Neural cell (in vitro differentiated cells): ENCODE measurements around the gene NPIPB6. TPM values are rescaled to one million over a fixed set of nuclear protein-coding genes. Genes with fewer than 3 reads are reported as not detected.

ENCODE experiments used
- H2AFZ ChIP-seq: fragments of 200-600, 300-800 bp; sonication (generic), shearing (Covaris generic); 2 replicates; pipeline ENCODE4 v1.6.0; 2014; ENCODE audit warnings: low read depth, mild to moderate bottlenecking, antibody characterized with exemption, low read length, moderate library complexity
- H3F3A ChIP-seq: fragments of 200-600 bp; shearing (Covaris generic); 2 replicates; pipeline ENCODE4 v1.6.1; 2016; ENCODE audit warnings: mild to moderate bottlenecking, moderate library complexity, mixed read lengths, antibody characterized with exemption, low read length; ENCODE audit not compliant: insufficient read depth, poor library complexity, severe bottlenecking
- H3K27ac ChIP-seq: fragments of 200-600, 300-800 bp; sonication (generic), shearing (Covaris generic); 2 replicates; pipeline ENCODE4 v1.5.1; 2014; ENCODE audit warnings: mild to moderate bottlenecking, low read length, moderate library complexity
- H3K27me3 ChIP-seq: fragments of 300-800, 200-600 bp; sonication (generic), shearing (Covaris generic); 2 replicates; pipeline ENCODE4 v1.6.0; 2014; ENCODE audit warnings: mild to moderate bottlenecking, low read depth, low read length, moderate library complexity; ENCODE audit not compliant: insufficient read depth
- H3K36me3 ChIP-seq: fragments of 300-800, 200-600 bp; sonication (generic), shearing (Covaris generic); 2 replicates; pipeline ENCODE4 v1.5.1; 2014; ENCODE audit warnings: mild to moderate bottlenecking, antibody characterized with exemption, low read length, moderate library complexity; ENCODE audit not compliant: insufficient read depth
- H3K4me2 ChIP-seq: fragments of 300-800, 200-600 bp; sonication (generic), shearing (Covaris generic); 2 replicates; pipeline ENCODE4 v1.6.0; 2014; ENCODE audit warnings: mild to moderate bottlenecking, low read length
- H3K4me3 ChIP-seq: fragments of 300-800, 200-600 bp; sonication (generic), shearing (Covaris generic); 2 replicates; pipeline ENCODE4 v1.5.1; 2014; ENCODE audit warnings: mild to moderate bottlenecking, low read length, moderate library complexity
- H3K79me2 ChIP-seq: fragments of 200-600 bp; shearing (Covaris generic); replicated peaks from 2 replicates; pipeline ENCODE4 v1.6.0; 2014; ENCODE audit warnings: mild to moderate bottlenecking, low read length, moderate library complexity; ENCODE audit not compliant: insufficient read depth
- H3K9ac ChIP-seq: fragments of 300-800, 200-600 bp; sonication (generic), shearing (Covaris generic); 2 replicates; pipeline ENCODE4 v1.6.1; 2016; ENCODE audit warnings: mild to moderate bottlenecking, low read length, mixed read lengths
- H3K9me2 ChIP-seq: fragments of 200-600 bp; shearing (Covaris generic); 2 replicates; pipeline ENCODE4 v1.6.1; 2016; ENCODE audit warnings: mild to moderate bottlenecking, low read length, mixed read lengths; ENCODE audit not compliant: insufficient read depth
- H3K9me3 ChIP-seq: fragments of 200-600, 300-800 bp; sonication (generic), shearing (Covaris generic); 2 replicates; pipeline ENCODE4 v1.6.1; 2016; ENCODE audit warnings: mild to moderate bottlenecking, mixed run types, low read length, moderate library complexity, mixed read lengths
- H4K20me1 ChIP-seq: fragments of 200-600 bp; shearing (Covaris generic); 2 replicates; pipeline ENCODE4 v1.6.1; 2016; ENCODE audit warnings: mild to moderate bottlenecking, mixed run types; ENCODE audit not compliant: insufficient read depth
- CTCF ChIP-seq: fragments of 450-650 bp; IDR thresholded peaks from 2 replicates; pipeline ENCODE4 v1.5.1; 2014; ENCODE audit warnings: antibody characterized with exemption, mild to moderate bottlenecking, moderate library complexity; ENCODE audit not compliant: poor library complexity, severe bottlenecking
- EP300 ChIP-seq: fragments of 450-650 bp; conservative IDR thresholded peaks from 2 replicates; pipeline ENCODE4 v1.6.1; 2014; ENCODE audit warnings: antibody characterized with exemption, mild to moderate bottlenecking, moderate library complexity; ENCODE audit not compliant: poor library complexity, severe bottlenecking
- EZH2 ChIP-seq: fragments of 200-600, 300-800 bp; shearing (Covaris generic), sonication (generic); IDR thresholded peaks from 2 replicates; pipeline ENCODE4 v1.6.1; 2014; ENCODE audit warnings: antibody characterized with exemption, low read length, borderline replicate concordance, mild to moderate bottlenecking; ENCODE audit not compliant: insufficient read depth, poor library complexity, severe bottlenecking
- MXI1 ChIP-seq: fragments of 450-650 bp; conservative IDR thresholded peaks from 2 replicates; pipeline ENCODE4 v1.6.1; 2014; ENCODE audit warnings: antibody characterized with exemption, mild to moderate bottlenecking; ENCODE audit not compliant: poor library complexity, severe bottlenecking
- POLR2AphosphoS5 ChIP-seq: IDR thresholded peaks from 2 replicates; pipeline ENCODE4 v1.6.1; 2012
- RAD21 ChIP-seq: fragments of 450-650 bp; conservative IDR thresholded peaks from 2 replicates; pipeline ENCODE4 v1.6.1; 2014; ENCODE audit warnings: antibody characterized with exemption, mild to moderate bottlenecking, moderate library complexity
- SMC3 ChIP-seq: fragments of 450-650 bp; conservative IDR thresholded peaks from 2 replicates; pipeline ENCODE4 v1.6.1; 2014; ENCODE audit warnings: antibody characterized with exemption, mild to moderate bottlenecking, moderate library complexity; ENCODE audit not compliant: poor library complexity
- TAF1 ChIP-seq: IDR thresholded peaks from 2 replicates; pipeline ENCODE4 v1.6.1; 2012; ENCODE audit warnings: low read depth
- polyA plus RNA-seq: library from polyadenylated mRNA; depleted of rRNA; stranded (reverse); fragments of >200 nt; gene quantifications from 2 replicates; pipeline ENCODE4 v1.2.3, GENCODE V29; 2014
- TF ChIP-seq, protein P1 (sequence below): IDR thresholded peaks from 2 replicates; pipeline ENCODE4 v1.6.1; 2012; ENCODE audit warnings: borderline replicate concordance

Gene NPIPB6
- polyA plus RNA-seq, 1 donor from 2014 or later: 0.88 TPM

DNA sequence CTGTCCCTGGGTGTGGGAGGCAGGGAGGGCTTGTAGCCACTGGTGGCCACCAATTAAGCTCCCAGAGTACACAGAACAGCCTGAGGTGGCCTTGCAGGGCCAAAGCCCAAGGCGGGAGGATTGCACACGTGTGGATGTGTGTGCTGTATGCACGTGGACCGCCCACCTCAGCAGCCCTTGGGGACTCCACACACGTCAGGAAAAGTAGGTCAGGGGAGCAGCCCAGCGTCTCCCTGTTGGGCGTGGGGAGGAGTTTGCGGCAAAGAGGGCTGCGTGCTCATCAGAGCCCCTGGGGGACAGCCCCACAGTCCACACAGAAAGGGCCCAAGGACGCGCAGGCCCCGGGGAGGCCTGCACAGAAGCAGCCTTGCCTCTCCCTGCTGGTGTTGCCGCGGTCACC lies 51.4 kb downstream of the NPIPB6 start:
- no peak overlapping the region for H3K4me3 ChIP-seq
- no peaks in the 10 kb centered on the region for H3F3A ChIP-seq
- H2AFZ ChIP-seq: no peak overlapping the region
- no peak overlapping the region for H3K9ac ChIP-seq
- no peaks in the 10 kb centered on the region for H3K9me2 ChIP-seq
- TF ChIP-seq POLR2AphosphoS5 (no peak), MXI1 (no peak), EP300 (no peak), CTCF (no peak), TAF1 (no peak), SMC3 (no peak), EZH2 (no peak), RAD21 (no peak)
- TF ChIP-seq, protein P1, sequence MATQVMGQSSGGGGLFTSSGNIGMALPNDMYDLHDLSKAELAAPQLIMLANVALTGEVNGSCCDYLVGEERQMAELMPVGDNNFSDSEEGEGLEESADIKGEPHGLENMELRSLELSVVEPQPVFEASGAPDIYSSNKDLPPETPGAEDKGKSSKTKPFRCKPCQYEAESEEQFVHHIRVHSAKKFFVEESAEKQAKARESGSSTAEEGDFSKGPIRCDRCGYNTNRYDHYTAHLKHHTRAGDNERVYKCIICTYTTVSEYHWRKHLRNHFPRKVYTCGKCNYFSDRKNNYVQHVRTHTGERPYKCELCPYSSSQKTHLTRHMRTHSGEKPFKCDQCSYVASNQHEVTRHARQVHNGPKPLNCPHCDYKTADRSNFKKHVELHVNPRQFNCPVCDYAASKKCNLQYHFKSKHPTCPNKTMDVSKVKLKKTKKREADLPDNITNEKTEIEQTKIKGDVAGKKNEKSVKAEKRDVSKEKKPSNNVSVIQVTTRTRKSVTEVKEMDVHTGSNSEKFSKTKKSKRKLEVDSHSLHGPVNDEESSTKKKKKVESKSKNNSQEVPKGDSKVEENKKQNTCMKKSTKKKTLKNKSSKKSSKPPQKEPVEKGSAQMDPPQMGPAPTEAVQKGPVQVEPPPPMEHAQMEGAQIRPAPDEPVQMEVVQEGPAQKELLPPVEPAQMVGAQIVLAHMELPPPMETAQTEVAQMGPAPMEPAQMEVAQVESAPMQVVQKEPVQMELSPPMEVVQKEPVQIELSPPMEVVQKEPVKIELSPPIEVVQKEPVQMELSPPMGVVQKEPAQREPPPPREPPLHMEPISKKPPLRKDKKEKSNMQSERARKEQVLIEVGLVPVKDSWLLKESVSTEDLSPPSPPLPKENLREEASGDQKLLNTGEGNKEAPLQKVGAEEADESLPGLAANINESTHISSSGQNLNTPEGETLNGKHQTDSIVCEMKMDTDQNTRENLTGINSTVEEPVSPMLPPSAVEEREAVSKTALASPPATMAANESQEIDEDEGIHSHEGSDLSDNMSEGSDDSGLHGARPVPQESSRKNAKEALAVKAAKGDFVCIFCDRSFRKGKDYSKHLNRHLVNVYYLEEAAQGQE: no peak
- peaks cover 8% of the 10 kb centered on the region for H3K36me3 ChIP-seq
- peaks cover 45% of the 10 kb centered on the region for H4K20me1 ChIP-seq
- H3K27me3 ChIP-seq: no peaks in the 10 kb centered on the region
- no peaks in the 10 kb centered on the region for H3K9me3 ChIP-seq
- no peak overlapping the region for H3K27ac ChIP-seq
- H3K79me2 ChIP-seq: peaks cover 41% of the 10 kb centered on the region
- no peak overlapping the region for H3K4me2 ChIP-seq

DNA sequence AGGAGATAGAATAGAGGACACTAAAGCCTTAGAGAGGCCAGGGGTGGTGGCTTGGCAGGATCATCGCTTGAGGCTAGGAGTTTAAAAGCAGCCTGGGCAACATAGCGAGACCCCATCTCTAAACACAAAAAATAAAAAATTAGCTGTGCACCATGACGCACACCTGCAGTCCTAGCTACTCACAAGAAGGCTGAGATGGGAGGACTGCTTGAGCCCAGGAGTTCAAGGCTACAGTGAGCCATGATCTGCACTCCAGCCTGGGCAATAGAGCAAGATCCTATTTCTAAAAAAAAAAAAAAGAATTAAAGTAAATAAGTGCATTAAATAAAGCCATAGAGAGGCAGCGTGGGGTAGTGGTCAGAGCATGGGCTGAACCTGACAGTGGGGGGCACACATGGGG lies 51.9 kb downstream of the NPIPB6 start:
- Histone ChIP-seq H3K4me3 (no peak overlapping the region), H3K36me3 (peaks cover 8% of the 10 kb centered on the region), H3K4me2 (no peak overlapping the region), H3K27ac (no peak overlapping the region), H3K79me2 (peaks cover 41% of the 10 kb centered on the region), H2AFZ (no peak overlapping the region), H3K9ac (no peak overlapping the region), H3K9me2 (no peaks in the 10 kb centered on the region), H3K27me3 (no peaks in the 10 kb centered on the region), H4K20me1 (peaks cover 40% of the 10 kb centered on the region), H3K9me3 (no peaks in the 10 kb centered on the region), H3F3A (no peaks in the 10 kb centered on the region)
- TF ChIP-seq EZH2 (no peak), RAD21 (no peak), MXI1 (no peak), CTCF (no peak), SMC3 (no peak), EP300 (no peak), POLR2AphosphoS5 (no peak), TAF1 (no peak)
- TF ChIP-seq, protein P1: no peak
